Adipose tissue (tissue), 3 donors: ENCODE results near the gene MACO1. TPM values are rescaled to one million over a fixed set of nuclear protein-coding genes. Genes with fewer than 3 reads are reported as not detected.
"Not testable (repeated sequence)": the region's sequence is repeated elsewhere in the genome, so short reads cannot be mapped to it uniquely, and the experiment has no call there.

Experiments used
- H3K27ac ChIP-seq: one replicate; pipeline ENCODE4 v1.5.1; 2013; ENCODE audit warnings: low read depth, low read length
- WGBS, 3 donors: extraction: QIAGEN DNeasy Blood & Tissue Kit; methylation state at CpG; one replicate each; pipeline ENCODE4 v1.1.7; 2013; 5-methylcytosine and 5-hydroxymethylcytosine counted together
- polyA plus RNA-seq, 3 donors: library from polyadenylated mRNA; stranded (reverse); fragments of 200-250 nt; gene quantifications; one replicate each; pipeline ENCODE4 v1.2.3, GENCODE V29; 2013
- donor health status: healthy with polysubstance abuse.
- donor health status: Bipolar disorder and iron deficiency.
- donor health status: healthy.

MACO1 gene
- polyA plus RNA-seq, 3 donors = 3.8 to 16.7 (median 6.4) TPM

GRCh38 chr1:25504706-25505595, 74.3 kb downstream of the MACO1 start:
- no peak overlapping the region for H3K27ac ChIP-seq
- WGBS, 3 donors = 60 to 62% (median 62%) methylated on average over 9 of the region's 9 CpGs

GRCh38 chr1:25505656-25506385, 75.1 kb downstream of the MACO1 start:
- no peak overlapping the region for H3K27ac ChIP-seq
- WGBS, 3 donors = 67 to 81% (median 73%) methylated on average over 14 of the region's 14 CpGs

DNA sequence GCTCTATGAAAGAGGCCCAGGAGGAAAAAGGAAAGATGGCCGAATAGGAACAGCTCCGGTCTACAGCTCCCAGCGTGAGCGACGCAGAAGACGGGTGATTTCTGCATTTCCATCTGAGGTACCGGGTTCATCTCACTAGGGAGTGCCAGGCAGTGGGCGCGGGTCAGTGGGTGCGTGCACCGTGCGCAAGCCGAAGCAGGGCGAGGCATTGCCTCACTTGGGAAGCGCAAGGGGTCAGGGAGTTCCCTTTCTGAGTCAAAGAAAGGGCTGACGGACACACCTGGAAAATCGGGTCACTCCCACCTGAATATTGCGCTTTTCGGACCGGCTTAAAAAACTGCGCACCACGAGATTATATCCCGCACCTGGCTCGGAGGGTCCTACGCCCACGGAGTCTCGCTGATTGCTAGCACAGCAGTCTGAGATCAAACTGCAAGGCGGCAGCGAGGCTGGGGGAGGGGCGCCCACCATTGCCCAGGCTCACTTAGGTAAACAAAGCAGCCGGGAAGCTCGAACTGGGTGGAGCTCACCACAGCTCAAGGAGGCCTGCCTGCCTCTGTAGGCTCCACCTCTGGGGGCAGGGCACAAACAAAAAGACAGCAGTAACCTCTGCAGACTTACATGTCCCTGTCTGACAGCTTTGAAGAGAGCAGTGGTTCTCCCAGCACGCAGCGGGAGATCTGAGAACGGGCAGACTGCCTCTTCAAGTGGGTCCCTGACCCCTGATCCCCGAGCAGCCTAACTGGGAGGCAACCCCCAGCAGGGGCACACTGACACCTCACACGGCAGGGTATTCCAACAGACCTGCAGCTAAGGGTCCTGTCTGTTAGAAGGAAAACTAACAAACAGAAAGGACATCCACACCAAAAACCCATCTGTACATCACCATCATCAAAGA, 76.1 kb downstream of the MACO1 start:
- H3K27ac ChIP-seq = not testable (repeated sequence)
- 36 to 68% (median 63%) methylated on average over 16 to 33 of the region's 37 CpGs for WGBS, 3 donors

- H3K27ac ChIP-seq = no peak overlapping the region
- 73 to 85% (median 83%) methylated on average over 4 of the region's 4 CpGs for WGBS, 3 donors
Observed at GRCh38 chr1:25513666-25514065, 83.0 kb downstream of the MACO1 start.

DNA sequence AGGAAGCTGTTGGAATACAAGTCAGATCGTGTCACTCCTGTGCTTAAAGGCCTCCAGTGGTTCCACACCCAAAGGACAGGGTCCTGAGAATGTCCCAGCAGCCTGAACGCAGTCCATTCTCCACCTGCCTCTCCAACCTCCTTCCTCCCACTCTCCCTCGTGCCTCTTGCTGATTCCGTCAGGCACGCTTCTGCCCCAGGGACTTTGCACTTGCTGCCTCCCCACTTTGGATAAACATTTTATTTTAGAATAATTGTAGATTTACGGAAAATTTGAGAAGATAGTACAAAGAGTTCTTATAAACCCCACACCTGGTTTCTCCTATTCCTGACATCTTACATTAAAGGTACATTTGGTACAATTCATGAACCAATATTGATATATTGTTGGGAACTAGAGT, 84.3 kb downstream of the MACO1 start:
- WGBS, 3 donors = 76 to 82% (median 81%) methylated on average over 6 of the region's 6 CpGs

DNA sequence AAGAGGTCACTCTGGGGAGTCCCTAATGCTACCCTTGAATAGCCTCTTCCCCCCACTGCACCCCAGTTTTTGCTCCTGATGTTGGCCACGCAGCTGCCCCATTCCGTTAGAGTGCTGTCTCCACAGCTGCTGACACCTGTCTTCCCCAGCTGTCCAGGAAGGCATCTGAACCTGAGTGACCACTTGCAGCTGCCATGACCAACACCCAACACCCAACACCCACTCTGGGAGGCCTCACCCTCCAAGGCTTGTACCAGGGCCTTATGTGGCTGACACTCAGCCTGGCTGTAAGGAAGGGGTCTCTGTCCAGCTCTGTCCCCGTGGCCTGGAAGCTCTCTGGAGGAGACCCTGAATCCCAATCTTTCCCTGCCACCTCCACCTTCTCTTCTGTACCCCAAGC, 86.0 kb downstream of the MACO1 start:
- 63 to 84% (median 79%) methylated on average over 3 of the region's 3 CpGs for WGBS, 3 donors

More for the DNA sequence above, 84.3 kb downstream of the MACO1 start:
- H3K27ac ChIP-seq = no peak overlapping the region

DNA sequence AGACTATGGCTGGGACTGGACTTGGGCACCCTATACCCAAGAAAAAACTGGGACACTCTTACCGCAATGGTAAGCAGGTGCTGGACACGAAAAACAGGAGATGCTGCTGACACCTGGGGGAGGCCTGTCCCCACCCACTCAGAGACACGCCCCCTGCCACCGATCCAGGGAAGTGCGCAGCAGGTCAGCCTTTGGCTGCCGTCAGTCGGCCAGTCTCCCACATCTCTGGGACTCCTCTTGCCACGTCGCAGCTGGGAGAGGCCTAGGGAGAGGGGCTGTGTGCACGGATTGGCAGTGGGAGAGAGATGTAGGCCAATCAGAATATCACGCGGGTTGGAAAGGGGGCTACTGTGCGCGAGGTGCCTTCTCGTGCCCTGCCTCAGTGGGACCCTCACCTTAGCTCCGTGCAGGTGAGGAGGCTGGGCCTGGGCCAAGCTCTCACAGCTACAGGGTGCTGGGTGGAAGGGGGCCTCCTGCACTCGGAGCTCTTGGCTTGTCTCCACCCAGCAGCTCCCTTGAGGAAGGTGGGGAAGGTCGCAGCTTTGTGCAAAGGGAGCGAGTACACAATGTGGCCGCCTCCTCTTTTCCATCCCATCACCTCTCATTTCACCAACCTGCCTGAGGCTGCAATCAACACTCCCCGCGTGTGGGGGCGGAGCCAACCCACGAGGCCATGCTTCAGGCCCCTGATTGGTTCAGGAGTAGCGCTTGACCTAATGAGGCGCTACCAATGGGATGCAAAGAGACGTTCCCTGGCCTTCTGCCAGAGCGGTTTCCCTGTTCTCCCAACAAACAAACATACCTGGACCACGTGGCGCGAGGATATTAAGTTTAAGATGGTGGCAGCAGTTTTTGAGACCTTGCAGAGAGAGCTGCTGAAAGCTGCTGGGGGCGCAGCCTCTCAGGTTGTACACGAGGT, 87.0 kb downstream of the MACO1 start:
- H3K27ac ChIP-seq = no peak overlapping the region
- WGBS, 3 donors = 77 to 81% (median 80%) methylated on average over 33 of the region's 33 CpGs

More for the DNA sequence above, 86.0 kb downstream of the MACO1 start:
- H3K27ac ChIP-seq = no peak overlapping the region

- H3K27ac ChIP-seq = no peak overlapping the region
- 77 to 95% (median 94%) methylated on average over 5 of the region's 5 CpGs for WGBS, 3 donors
Observed at GRCh38 chr1:25519624-25520023, 88.9 kb downstream of the MACO1 start.

- H3K27ac ChIP-seq = no peak overlapping the region
- 16 to 21% (median 17%) methylated on average over 4 of the region's 4 CpGs for WGBS, 3 donors
Observed at GRCh38 chr1:25520446-25521061, 89.9 kb downstream of the MACO1 start.

DNA sequence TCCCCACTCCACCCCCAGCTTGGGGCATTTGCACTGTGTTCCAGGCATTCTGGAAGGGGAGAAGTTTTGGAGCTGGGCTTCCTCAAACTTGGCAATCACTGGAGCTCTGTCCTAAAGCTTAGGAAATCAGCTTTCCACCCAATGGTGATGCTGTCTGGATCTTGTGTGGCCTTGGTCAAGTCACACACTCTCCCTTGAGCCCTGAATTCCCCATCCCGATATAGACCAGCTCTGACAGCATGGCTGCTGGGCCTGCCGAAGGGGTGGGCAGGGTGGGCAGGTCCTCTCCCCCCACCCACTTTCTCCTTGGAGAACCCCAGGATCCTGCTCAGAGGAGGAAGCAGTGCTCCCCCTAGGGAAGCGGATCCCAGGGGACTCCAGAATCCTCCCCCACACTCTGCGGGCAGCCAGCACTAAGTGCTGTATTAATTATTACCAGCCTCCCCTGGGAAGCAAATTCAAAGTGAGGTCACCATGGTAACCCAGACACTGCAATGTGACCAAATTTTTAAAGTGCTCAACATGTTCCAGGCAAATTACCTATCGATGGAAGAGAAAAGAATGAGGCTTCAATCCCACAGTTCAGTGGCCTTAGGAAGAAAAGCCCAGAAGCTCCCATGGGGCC, 91.4 kb downstream of the MACO1 start:
- 67 to 81% (median 78%) methylated on average over 5 of the region's 5 CpGs for WGBS, 3 donors
- no peak overlapping the region for H3K27ac ChIP-seq

GRCh38 chr1:25523542-25523941, 92.8 kb downstream of the MACO1 start:
- H3K27ac ChIP-seq = no peak overlapping the region
- 65 to 78% (median 69%) methylated on average over 10 of the region's 10 CpGs for WGBS, 3 donors

- H3K27ac ChIP-seq = no peak overlapping the region
- WGBS, 3 donors = 57 to 69% (median 58%) methylated on average over 15 of the region's 15 CpGs
Observed at GRCh38 chr1:25524568-25525360, 94.1 kb downstream of the MACO1 start.

- H3K27ac ChIP-seq = no peak overlapping the region
- 83 to 89% (median 88%) methylated on average over 4 of the region's 4 CpGs for WGBS, 3 donors
Observed at GRCh38 chr1:25525361-25525688, 94.6 kb downstream of the MACO1 start.

- H3K27ac ChIP-seq = no peak overlapping the region
- 91 to 98% (median 97%) methylated on average over 2 of the region's 2 CpGs for WGBS, 3 donors
Observed at GRCh38 chr1:25526753-25527152, 96.1 kb downstream of the MACO1 start.

DNA sequence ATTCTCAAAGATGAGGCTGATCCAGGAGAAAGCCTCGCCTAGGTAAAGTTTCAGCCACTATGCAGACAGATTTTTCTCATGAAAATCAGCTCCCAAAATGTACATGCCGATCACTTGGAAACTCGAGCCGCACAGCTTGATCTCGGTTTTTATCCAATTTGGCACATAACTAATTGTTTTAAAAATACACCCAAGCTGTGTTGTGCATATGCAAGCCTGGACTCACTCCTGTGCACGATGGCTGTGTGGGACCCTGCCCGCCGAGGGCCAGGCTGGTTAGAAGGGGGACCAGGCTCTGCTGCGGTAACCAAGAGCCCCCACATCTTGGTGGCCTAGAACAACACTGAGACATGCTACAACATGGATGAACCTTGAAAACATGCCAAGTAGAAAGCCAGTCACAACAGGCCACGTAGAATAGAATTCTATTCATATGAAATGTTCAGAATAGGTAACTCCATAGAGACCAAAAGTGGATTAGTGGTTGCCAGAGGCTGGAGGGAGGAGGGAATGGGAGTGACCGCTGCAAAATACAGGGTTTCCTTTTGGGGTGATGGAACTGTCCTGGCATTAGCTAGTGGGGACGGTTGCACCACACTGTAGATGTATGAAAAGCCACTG, 96.6 kb downstream of the MACO1 start:
- 84 to 88% (median 86%) methylated on average over 12 of the region's 12 CpGs for WGBS, 3 donors
- H3K27ac ChIP-seq = no peak overlapping the region
